NCI-H1930 (cell line): ENCODE results near the gene HS3ST4.
"Not testable (repeated sequence)": the region's sequence is repeated elsewhere in the genome, so short reads cannot be mapped to it uniquely, and the experiment has no call there.

Source experiments
- DNase-seq, 2 experiments: peaks; one replicate each; lab custom pipeline; 2025; lab: John Stamatoyannopoulos, UW

Gene HS3ST4

DNA sequence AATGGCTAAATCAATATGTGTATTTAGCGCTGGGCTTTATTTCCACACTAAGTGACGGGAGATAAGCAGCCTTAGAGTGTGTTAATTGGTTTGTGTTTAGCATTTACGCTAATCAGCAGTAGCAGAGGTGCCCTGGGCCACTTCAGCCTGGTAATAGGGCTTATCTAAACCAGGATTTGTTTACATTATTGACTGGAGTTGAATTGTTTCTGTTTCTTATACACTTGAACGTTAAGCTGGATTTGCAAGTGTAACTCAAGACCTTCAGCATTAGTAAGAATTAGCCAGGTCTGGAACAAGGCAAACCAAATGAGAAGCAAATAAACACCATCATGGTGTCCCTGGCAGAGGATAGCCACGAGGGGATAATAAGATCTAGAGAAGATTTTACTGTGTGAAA, 313.6 kb downstream of the HS3ST4 start:
- DNase-seq, result no peak

DNA sequence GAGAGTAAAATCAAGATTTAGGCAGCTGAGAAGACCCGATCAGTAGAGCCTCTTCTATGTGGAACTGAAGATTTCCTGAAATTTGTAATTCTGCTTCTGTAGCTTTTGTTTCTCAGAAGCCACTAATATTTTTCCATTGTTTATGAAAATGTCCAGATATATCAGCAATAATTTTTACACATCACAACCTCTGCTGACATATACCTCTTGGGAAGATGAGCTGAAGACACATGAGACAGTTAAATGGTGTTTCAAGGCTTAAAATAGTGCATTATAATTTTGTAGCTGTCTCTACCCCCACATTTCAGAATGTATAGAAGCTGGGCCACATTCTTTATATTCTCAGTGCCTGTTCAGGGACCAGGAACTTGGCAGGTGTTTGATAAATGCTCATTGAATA, 320.6 kb downstream of the HS3ST4 start:
- no peak for DNase-seq

DNA sequence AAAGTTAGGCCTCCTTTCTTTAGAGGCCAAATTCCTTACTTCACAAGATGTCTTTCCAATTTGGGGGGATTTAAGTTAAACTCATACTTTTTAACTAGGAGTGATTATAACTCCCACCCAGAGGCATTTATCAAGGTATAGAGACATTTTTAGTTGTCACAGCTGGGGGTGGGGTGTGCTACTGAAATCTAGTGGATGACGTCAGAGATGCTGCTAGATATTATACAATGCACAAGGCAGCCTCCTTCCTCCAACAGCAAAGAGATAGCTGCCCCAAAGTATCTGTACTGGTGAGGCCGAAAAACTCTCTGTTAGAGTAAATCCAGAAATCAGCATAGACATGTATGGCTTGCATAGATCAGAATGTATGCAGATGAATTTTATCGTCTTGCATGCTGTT, 324.0 kb downstream of the HS3ST4 start:
- no peak for DNase-seq

DNA sequence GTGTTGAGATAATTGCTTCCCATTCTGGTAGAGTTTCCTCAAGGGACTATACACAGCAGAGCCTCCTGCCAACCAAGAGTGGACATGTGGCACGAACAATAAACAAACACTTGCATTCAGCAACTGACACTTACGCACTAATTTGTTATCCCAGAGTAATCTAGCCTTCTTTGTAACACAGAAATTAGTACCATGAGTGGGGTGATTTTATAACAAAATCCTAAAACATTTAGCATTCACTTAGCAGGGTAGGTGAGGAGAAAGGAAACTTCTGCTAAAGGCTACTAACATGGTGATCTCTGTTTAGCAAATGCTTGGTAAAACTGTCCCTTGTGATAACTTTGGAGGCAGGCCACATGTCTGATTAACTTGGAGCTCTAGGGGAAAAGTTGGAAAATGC, 325.2 kb downstream of the HS3ST4 start:
- no peak for DNase-seq

DNA sequence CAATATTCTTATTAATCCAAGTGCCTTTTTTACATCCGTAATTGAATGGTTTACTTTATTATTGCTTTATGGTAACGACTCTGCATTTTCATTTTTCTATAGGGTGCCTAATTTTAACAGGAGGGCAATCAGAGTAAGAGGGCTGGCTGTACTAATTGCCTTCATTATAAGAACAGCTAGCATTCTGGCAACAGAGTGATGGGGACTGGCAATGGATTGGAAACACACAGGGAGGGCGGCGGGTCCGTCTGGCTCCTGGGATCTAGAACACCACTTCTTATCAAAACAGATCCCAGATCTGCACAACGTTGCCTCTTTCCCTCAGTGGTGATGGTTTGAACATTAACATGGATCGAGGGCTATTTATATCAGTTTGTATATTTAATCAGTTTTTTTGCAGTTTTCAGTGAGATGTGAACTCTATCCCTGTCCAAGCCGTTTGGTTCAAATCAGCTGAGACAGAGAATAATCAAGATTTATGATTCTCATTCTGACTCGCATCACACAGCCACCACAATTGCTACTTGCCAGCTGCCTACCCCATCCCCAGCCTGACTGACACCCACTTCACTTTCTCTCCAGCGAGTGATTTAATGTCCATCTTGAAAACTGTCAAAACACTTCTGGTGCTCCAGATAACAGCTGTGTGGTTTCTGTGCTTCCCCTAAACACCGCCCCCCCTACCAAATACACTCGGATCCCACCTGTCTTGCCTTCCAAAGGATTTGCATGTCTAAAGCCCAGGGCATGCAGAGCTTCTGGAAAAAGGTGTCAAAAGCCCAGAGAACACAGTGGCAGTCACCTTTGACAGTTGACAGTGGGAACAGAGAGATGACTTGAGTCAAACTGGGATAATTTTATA, 327.9 kb downstream of the HS3ST4 start:
- no peak for DNase-seq

DNA sequence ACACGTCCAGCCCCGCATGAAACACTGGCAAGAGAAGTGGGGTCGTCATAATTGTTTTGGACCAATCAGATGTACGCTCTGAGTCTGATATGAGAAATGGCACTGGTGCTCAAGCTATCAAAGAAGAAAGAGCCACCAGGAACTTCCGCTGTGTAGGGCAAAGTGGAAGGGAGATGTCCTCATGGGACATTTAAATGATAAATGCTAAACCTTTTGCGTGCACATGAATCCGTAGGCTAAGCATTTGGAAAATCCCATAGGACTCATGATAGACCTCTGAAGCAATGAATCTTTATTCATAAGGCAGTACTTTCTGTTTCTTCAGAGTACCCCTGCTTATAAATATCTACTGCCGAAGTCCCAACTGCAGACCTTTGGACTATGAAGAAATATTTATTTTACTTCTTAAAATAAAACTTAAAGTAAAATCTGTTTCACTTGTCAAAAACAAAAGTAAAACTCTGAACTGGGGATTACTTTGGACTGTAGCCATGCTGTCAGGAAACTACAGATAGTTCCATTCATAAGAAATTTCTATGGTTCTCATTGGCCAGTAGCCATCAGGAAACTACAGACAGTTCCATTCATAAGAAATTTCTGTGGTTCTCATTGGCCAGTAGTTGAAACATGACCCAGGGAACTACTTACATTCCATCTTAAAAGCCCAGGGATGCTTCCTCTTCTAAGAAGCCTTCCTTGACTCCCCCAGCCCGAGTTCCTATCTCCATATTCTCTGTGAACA, 335.1 kb downstream of the HS3ST4 start:
- DNase-seq, result no peak

DNA sequence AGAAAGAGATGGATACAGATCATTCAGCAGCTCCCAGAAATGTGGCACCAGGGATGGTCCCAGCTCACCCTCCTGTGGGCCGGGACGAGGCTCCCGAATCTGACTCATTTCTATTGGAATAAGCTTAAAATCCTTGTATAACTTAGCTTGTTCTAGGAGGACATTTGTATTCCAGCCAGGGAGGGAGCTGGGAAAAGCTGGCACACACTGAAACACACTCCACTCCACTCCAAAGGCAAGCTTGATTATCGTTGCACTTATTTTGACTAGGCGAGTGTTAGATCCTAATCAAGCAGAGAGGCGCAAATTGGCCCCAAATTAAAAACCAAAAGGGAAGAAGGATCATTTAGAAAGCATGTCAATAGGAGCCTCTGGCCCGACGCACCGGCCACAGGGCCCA, 339.5 kb downstream of the HS3ST4 start:
- DNase-seq, result no peak

DNA sequence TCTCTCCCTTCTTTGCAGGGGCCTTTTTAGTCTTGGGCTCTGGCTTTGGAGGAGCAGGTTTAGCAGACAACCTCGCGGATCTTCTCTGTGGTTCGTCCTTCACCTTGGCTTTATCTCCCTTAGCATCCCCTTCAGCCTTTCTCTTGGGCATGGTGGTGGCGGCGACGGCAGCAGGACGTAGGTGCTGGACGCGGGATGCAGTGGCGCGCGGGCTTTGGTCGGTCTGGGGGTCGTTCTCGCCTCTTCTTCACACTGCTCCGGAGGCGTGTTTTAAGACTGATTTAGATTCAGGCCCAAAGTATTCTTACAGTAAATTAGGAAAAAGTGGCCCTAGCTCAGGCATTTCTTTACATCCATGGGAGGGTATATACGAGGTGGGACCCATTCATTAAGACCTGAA, 340.9 kb downstream of the HS3ST4 start:
- DNase-seq, result not testable (repeated sequence)

DNA sequence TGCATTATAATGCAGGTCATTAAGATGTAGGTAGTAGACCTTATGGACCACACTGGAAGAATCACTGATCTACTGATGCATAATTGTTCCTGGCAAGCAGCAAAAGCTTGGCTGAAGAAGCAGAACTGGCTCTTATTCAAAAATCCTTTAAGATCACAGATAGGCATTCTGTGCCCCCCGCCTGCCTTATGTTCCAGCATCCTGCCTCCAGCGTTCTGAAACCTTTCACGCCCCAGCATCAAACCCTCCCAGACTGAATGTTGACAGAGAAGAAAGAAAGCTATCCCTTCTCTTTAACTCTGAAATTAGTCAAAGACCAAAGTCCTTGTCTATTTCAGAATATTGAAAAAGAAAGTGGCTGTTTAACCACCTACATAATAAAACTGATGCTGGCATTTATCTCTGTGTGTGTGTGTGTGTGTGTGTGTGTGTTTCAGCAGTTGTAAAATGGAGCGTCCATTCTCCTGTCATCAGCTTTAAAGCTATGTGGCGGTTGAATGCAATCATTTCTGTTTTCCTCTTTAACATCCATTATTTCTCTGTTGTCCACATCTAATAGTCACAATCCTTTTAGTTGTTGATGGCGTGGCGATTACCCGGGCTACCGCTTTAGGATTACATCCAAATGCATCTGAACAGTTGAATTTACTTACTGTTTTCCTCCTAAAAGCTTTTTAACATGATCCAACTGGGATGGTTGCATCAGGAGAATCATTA, 350.4 kb downstream of the HS3ST4 start:
- no peak for DNase-seq

DNA sequence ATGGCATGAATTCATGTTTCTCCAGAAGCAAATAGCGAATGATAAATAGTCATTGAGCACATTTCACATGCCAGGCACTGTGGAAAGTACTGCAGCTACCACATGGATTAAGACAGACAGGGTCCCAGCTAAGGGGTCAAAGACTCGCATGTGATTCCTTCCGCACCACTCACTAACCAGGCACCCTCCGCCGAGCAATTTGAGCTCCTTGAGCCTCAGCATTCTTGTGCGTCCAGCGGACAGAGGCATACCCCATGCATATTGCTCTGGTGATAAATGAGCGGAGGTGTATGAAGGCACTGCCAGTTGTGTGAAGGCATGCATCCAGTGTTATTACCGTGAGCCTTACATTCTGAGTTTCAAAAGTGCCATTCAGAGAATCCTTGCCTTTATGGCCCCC, 358.7 kb downstream of the HS3ST4 start:
- no peak for DNase-seq

DNA sequence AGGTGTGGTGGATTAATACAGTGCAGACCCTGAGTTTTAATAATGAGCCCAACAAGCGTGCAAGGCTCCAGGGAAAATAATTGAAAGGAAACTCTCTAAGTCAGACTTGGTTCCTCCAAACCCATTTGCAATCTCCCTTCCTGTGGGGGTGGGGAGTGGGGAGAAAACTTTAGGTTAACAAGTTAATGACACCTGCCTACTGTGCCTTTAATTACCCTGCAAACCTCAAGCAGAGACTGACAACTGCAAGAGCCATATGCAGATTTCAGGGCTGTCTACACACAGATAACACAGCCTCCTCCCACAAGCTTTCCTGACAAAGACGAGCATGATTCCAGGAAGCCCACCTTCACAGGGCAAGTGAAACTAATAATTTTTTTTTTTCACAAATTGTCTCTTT, 359.3 kb downstream of the HS3ST4 start:
- DNase-seq, result no peak

DNA sequence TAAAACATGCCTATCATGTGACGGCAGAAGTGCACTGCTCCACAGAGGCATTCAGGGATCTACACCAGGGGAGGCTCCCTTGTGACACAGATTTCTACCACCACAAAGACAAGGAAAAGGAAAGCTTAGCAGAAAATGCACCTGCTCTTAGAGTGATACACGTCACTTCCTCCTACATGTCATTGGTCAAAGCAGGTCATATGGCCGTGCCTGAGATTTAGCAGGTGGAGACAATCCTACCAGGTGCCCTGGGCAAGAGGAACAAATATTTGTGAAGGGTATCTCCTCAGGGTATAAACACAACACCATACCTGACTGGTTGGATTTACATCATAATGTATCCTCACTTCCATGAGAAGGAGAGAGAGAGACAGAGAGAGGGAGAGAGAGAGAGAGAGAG, 362.1 kb downstream of the HS3ST4 start:
- DNase-seq, result no peak

DNA sequence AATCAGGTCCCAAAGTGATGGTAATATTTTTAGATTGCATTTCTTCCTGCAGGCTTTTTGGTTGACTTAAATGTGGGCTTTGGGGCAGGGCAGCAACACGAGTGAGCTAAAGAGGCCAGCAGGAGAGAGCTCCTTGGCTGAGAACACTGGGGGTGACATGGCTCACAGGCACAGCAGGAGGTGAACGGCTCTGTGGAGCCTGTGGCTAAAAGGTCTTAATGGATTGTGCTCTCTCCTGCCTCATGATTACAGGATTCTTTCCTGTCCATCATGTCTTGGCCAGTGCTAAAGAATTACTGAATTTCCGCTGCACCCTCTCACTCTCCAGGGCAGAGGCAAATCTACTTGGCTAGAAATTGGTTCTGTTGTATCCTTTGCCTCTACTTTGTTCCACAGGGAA, 366.6 kb downstream of the HS3ST4 start:
- DNase-seq, result no peak

DNA sequence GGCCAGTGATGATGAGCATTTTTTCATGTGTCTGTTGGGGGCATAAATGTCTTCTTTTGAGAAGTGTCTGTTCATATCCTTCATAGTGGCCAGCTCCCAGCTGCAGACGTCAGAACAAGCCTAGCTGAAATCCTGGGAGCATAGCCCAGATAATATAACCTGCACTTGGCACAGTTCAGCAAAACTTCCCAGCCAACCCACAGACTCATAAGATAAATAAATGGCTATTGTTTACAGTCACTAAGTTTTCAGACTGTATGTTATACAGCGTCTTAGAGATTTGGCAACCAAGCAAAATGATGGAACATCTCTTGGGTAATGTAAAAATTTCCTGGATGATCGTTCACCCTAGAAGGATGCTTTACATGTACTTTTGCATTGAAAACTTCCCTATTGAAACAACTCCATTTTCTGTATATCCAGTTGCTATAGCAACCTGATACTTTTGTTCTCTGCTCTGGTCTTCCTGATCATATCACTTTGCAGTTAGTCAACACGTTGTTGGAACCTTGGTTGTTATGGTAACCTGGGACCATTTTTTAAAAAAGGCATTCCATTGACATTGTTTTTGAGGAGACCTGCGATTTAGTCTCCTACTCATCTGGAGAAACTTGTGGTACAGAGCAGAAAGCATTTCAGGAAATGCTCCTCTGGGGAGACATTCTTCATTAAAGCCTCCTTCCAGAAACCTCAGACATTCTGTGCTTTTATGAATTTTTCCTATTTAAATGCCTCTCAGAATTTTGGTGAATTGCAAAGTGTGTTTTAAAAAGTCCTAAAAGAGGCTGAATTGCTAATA, 378.7 kb downstream of the HS3ST4 start:
- DNase-seq, result no peak

DNA sequence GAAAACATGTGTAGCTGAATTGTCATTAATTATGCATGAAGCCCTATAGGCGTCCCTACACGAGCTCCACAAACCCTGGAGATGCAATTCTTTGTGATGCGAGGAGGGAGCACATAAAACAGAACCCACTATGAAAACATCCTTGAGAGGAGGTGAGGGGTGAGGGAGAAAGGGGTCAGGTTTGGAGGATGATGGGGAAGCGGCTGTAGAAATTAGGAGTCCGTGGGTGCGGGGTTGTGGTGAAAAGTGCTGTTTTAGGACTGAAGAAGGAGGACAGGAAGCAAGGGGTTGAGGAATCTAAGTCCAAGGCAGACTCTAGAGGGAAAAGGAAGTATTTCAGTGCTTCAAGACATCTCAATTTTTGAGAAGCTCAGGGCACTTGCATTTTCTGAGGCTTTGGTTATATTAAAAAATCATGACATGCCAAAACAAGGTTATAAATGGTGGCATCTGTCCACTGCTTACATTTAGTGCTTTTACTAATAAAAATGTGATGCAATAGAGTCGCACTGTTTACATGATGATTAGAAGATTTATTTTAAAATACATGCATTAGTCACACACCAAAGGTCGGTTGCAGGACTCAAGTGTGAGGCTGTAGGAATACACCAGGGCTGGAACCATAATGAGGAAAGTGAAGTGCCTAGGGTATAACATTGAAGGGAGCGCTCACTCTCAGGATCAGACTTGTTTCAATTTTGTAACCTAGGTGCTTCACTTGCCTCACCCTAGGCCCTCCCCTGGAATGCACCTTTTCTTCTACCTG, 379.5 kb downstream of the HS3ST4 start:
- no peak for DNase-seq

DNA sequence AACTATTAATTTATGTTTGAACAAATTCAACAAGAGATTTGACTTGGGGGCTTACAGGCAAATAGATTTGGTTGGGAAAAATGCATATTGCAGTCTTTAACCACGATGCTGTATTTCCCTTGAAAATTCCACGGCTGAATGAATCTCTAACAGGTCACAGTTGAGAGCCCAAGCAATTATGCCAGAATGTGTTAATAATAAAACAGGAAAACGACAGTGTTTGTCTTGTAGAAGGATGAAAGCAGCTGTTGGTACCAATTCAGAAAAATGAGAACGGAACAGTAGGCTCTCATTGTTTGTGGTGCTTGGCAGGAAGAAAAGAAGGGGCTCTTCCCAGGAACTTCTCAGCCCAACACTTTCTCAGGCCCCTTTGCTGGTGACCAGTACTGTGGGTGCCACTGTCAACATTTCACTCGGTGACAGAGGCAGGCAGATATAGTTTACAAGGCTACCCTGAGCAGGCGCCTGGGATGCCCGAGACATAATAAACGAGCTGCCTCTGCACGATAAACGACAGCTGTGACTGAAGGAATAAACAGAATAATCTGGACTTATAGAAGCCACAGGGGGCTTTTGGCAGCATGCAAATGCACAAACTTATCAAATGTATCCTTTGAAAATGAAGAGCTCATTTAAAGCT, 387.1 kb downstream of the HS3ST4 start:
- no peak for DNase-seq

DNA sequence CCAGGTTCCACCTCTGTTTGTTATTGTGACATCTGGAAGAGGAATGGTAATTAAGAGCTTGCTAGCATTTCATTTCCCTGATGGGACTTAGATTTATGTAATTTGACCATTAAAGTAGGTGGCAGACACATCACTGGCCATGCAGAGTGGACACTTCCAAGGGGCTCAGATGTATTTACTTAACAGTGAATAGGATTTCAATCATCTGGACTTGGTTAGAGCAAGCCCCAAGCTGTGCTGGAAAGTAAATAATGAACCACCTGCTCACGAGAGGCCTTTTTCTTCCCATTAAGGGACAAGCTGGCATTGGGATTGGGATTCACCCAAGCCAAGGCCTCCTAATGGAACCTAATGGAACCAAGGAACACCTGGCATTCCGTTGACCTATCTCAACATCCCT, 395.3 kb downstream of the HS3ST4 start:
- DNase-seq, result peak; percentile 24 to 40

DNA sequence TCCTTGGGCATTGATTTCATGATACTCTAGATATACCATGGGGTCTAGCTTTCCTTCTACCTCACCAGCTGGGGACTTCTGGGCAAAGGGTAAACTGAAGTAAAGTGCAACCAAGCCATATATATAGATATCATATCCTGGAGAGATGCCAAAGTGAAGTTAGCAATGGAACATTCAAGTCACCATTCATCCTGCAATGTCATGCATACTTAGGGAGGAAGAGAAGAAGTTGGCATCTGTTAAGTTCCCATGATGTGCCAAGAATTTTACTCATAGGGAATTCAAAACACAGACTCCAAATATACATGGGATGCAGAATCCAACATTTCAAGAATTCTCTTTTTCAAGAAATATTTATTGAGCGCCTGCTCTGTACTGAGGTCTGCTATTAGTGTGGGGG, 399.8 kb downstream of the HS3ST4 start:
- no peak for DNase-seq

DNA sequence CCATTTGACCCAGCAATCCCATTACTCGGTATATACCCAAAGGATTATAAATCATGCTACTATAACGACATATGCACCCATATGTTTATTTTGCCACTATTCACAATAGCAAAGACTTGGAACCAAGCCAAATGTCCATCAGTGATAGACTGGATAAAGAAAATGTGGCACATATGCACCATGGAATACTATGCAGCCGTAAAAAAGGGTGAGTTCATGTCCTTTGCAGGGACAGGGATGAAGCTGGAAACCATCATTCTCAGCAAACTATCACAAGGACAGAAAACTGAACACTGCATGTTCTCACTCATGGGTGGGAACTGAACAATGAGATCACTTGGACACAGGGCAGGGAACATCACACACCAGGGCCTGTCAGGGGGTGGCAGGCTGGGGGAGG, 406.4 kb downstream of the HS3ST4 start:
- not testable (repeated sequence) for DNase-seq

DNA sequence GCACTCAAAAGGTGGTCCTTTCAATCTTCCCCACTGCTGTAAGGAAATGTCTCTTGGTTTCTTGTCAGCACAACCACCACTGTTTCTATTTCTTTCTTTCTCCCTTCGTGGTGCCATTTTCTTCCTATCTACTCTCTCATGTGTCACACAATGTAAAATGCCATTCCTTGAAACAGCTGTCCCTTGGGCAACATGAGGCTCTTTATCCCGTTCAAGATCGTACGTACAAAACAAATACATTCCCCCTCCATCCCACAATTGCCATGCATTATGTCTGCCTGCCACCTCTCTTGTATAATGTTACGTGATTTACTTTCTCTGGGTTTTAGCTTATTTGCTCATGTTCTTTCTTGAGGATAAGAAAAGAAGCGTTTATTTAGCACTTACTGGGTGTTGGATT, 410.6 kb downstream of the HS3ST4 start:
- no peak for DNase-seq
